Stimulated activated naive CD8-positive, alpha-beta T cell treated with anti-CD3 and anti-CD28 coated beads, Interleukin-15, amount 100 ng/mL, for 72 hours (primary cell): Measurements from ENCODE around the gene LAP3.
A peak's percentile ranks its signal among the peaks of the same experiment; 100 is the strongest.
"Not testable (repeated sequence)": the region's sequence is repeated elsewhere in the genome, so short reads cannot be mapped to it uniquely, and the experiment has no call there.

Experiments
- ATAC-seq: fragments of 150-1000 bp; cut with Tn5 transposase; 2 replicates; pipeline ENCODE4 v1.10.0; 2021; ENCODE audit warnings: mild to moderate bottlenecking, moderate library complexity
- DNase-seq, 2 donors: peaks; one replicate each; pipeline ENCODE4 v3.0.0; 2021 to 2022
- H3K27ac Mint-ChIP-seq, 2 donors: one replicate each; pipeline ENCODE4 v1.8.0; 2022; ENCODE audit warnings: mild to moderate bottlenecking in 2 of 2, mixed read lengths in 2 of 2, moderate library complexity in 2 of 2
- H3K27me3 Mint-ChIP-seq: one replicate; pipeline ENCODE4 v1.8.0; 2022; ENCODE audit warnings: mixed read lengths
- H3K4me1 Mint-ChIP-seq: one replicate; pipeline ENCODE4 v1.8.0; 2022; ENCODE audit warnings: mild to moderate bottlenecking, mixed read lengths
- H3K4me3 Mint-ChIP-seq, 2 donors: one replicate each; pipeline ENCODE4 v1.8.0; 2022; ENCODE audit warnings: mild to moderate bottlenecking in 2 of 2, mixed read lengths in 2 of 2, moderate library complexity in 1 of 2
- H3K9me3 Mint-ChIP-seq, 2 donors: one replicate each; pipeline ENCODE4 v1.8.0; 2022; ENCODE audit warnings: mixed read lengths in 2 of 2

LAP3 gene

GRCh38 chr4:17556498-17556897, 20.5 kb upstream of the LAP3 start:
- no peak for DNase-seq

GRCh38 chr4:17557880-17558279, 19.1 kb upstream of the LAP3 start:
- no peak for DNase-seq
- ATAC-seq, result no peak
- H3K9me3 Mint-ChIP-seq, result no peaks in the 10 kb centered on the region
- no peak overlapping the region for H3K27ac Mint-ChIP-seq
- no peaks in the 10 kb centered on the region for H3K27me3 Mint-ChIP-seq
- H3K4me3 Mint-ChIP-seq, result no peak overlapping the region
- peaks cover 5% of the 10 kb centered on the region for H3K4me1 Mint-ChIP-seq

More at GRCh38 chr4:17556498-17556897, 20.5 kb upstream of the LAP3 start:
- Mint-ChIP-seq H3K4me3 (no peak overlapping the region), H3K9me3 (no peaks in the 10 kb centered on the region), H3K4me1 (peaks cover 3% of the 10 kb centered on the region), H3K27me3 (no peaks in the 10 kb centered on the region), H3K27ac (no peak overlapping the region)
- ATAC-seq, result no peak

- peaks cover 5% of the 10 kb centered on the region for H3K4me1 Mint-ChIP-seq
- H3K27ac Mint-ChIP-seq, result no peak overlapping the region
- no peak for ATAC-seq
- no peaks in the 10 kb centered on the region for H3K9me3 Mint-ChIP-seq
- no peaks in the 10 kb centered on the region for H3K27me3 Mint-ChIP-seq
- no peak for DNase-seq
- no peak overlapping the region for H3K4me3 Mint-ChIP-seq
Measured at GRCh38 chr4:17558941-17559708, 17.9 kb upstream of the LAP3 start.

GRCh38 chr4:17559709-17560048, 17.3 kb upstream of the LAP3 start:
- H3K27me3 Mint-ChIP-seq, result no peaks in the 10 kb centered on the region
- peaks cover 5% of the 10 kb centered on the region for H3K4me1 Mint-ChIP-seq
- no peak overlapping the region for H3K27ac Mint-ChIP-seq
- H3K9me3 Mint-ChIP-seq, result no peaks in the 10 kb centered on the region
- no peak overlapping the region for H3K4me3 Mint-ChIP-seq
- DNase-seq (no peak), ATAC-seq (no peak)

GRCh38 chr4:17560065-17560673, 16.8 kb upstream of the LAP3 start:
- no peaks in the 10 kb centered on the region for H3K27me3 Mint-ChIP-seq
- H3K4me1 Mint-ChIP-seq, result peaks cover 5% of the 10 kb centered on the region
- H3K9me3 Mint-ChIP-seq, result no peaks in the 10 kb centered on the region
- ATAC-seq, result no peak
- H3K4me3 Mint-ChIP-seq, result no peak overlapping the region
- no peak for DNase-seq
- H3K27ac Mint-ChIP-seq, result no peak overlapping the region

- peaks cover 5% of the 10 kb centered on the region for H3K4me1 Mint-ChIP-seq
- H3K4me3 Mint-ChIP-seq, result no peak overlapping the region
Measured at GRCh38 chr4:17561195-17561909, 15.6 kb upstream of the LAP3 start.

GRCh38 chr4:17562157-17562556, 14.8 kb upstream of the LAP3 start:
- DNase-seq, result no peak
- Mint-ChIP-seq H3K4me3 (no peak overlapping the region), H3K4me1 (peaks cover 5% of the 10 kb centered on the region), H3K27ac (no peak overlapping the region), H3K27me3 (no peaks in the 10 kb centered on the region), H3K9me3 (no peaks in the 10 kb centered on the region)
- ATAC-seq, result no peak

More at GRCh38 chr4:17561195-17561909, 15.6 kb upstream of the LAP3 start:
- no peak for DNase-seq
- Mint-ChIP-seq H3K9me3 (no peaks in the 10 kb centered on the region), H3K27me3 (no peaks in the 10 kb centered on the region), H3K27ac (no peak overlapping the region)
- no peak for ATAC-seq

GRCh38 chr4:17565846-17566245, 11.2 kb upstream of the LAP3 start:
- H3K27ac Mint-ChIP-seq, result no peak overlapping the region
- no peak overlapping the region for H3K4me3 Mint-ChIP-seq
- DNase-seq (no peak), ATAC-seq (no peak)
- peaks cover 5% of the 10 kb centered on the region for H3K4me1 Mint-ChIP-seq
- H3K27me3 Mint-ChIP-seq, result no peaks in the 10 kb centered on the region
- H3K9me3 Mint-ChIP-seq, result no peaks in the 10 kb centered on the region

- H3K27ac Mint-ChIP-seq, result no peak overlapping the region
- no peak for ATAC-seq
- no peaks in the 10 kb centered on the region for H3K27me3 Mint-ChIP-seq
- DNase-seq, result no peak
- H3K9me3 Mint-ChIP-seq, result no peaks in the 10 kb centered on the region
- H3K4me3 Mint-ChIP-seq, result no peak overlapping the region
- H3K4me1 Mint-ChIP-seq, result no peaks in the 10 kb centered on the region
Measured at GRCh38 chr4:17567271-17567670, 9.7 kb upstream of the LAP3 start.

GRCh38 chr4:17574206-17574605, 2.8 kb upstream of the LAP3 start:
- Mint-ChIP-seq H3K4me1 (peaks cover 13% of the 10 kb centered on the region), H3K4me3 (no peak overlapping the region), H3K27ac (no peak overlapping the region), H3K27me3 (no peaks in the 10 kb centered on the region), H3K9me3 (no peaks in the 10 kb centered on the region)
- DNase-seq (no peak), ATAC-seq (no peak)

- peaks cover 19% of the 10 kb centered on the region for H3K4me1 Mint-ChIP-seq
- not testable (repeated sequence) for DNase-seq, H3K27me3 Mint-ChIP-seq, ATAC-seq, H3K9me3 Mint-ChIP-seq, H3K27ac Mint-ChIP-seq, H3K4me3 Mint-ChIP-seq
Measured at GRCh38 chr4:17575177-17575576, 1.8 kb upstream of the LAP3 start.

GRCh38 chr4:17577665-17578481, 875 bp downstream of the LAP3 start:
- peak; percentile 42 for ATAC-seq
- H3K27me3 Mint-ChIP-seq, result no peaks in the 10 kb centered on the region
- peak overlapping the region; percentile 95 to 99 for H3K4me3 Mint-ChIP-seq
- peak in 1 of 2 donors; percentile 11 for DNase-seq
- peak overlapping the region; percentile 95 to 98 for H3K27ac Mint-ChIP-seq
- no peaks in the 10 kb centered on the region for H3K9me3 Mint-ChIP-seq
- H3K4me1 Mint-ChIP-seq, result peaks cover 19% of the 10 kb centered on the region

- no peak for ATAC-seq
- peak; percentile 9 to 13 for DNase-seq
Measured at GRCh38 chr4:17578482-17578891, 1.5 kb downstream of the LAP3 start.

GRCh38 chr4:17580969-17581368, 4.0 kb downstream of the LAP3 start:
- ATAC-seq (no peak), DNase-seq (no peak)
- Mint-ChIP-seq H3K9me3 (no peaks in the 10 kb centered on the region), H3K4me3 (no peak overlapping the region), H3K27ac (no peak overlapping the region), H3K27me3 (no peaks in the 10 kb centered on the region), H3K4me1 (peaks cover 19% of the 10 kb centered on the region)

More at GRCh38 chr4:17578482-17578891, 1.5 kb downstream of the LAP3 start:
- peak overlapping the region; percentile 95 to 99 for H3K4me3 Mint-ChIP-seq
- H3K4me1 Mint-ChIP-seq, result peaks cover 19% of the 10 kb centered on the region
- H3K9me3 Mint-ChIP-seq, result no peaks in the 10 kb centered on the region
- no peaks in the 10 kb centered on the region for H3K27me3 Mint-ChIP-seq
- H3K27ac Mint-ChIP-seq, result peak overlapping the region; percentile 95 to 98

- no peak overlapping the region for H3K4me3 Mint-ChIP-seq
- H3K4me1 Mint-ChIP-seq, result peaks cover 14% of the 10 kb centered on the region
- DNase-seq, result no peak
- no peaks in the 10 kb centered on the region for H3K9me3 Mint-ChIP-seq
- no peak overlapping the region for H3K27ac Mint-ChIP-seq
- no peaks in the 10 kb centered on the region for H3K27me3 Mint-ChIP-seq
- ATAC-seq, result no peak
Measured at GRCh38 chr4:17583276-17583675, 6.3 kb downstream of the LAP3 start.
